GM18519 (cell line): ENCODE measurements around the gene LUC7L3.

ENCODE experiments used
- ATAC-seq: cut with Tn5 transposase; IDR thresholded peaks from one replicate; pipeline ENCODE4 v1.9.1; 2021; ENCODE audit warnings: mild to moderate bottlenecking, moderate library complexity; ENCODE audit not compliant: unreplicated experiment, low FRiP score

The LUC7L3 gene

DNA sequence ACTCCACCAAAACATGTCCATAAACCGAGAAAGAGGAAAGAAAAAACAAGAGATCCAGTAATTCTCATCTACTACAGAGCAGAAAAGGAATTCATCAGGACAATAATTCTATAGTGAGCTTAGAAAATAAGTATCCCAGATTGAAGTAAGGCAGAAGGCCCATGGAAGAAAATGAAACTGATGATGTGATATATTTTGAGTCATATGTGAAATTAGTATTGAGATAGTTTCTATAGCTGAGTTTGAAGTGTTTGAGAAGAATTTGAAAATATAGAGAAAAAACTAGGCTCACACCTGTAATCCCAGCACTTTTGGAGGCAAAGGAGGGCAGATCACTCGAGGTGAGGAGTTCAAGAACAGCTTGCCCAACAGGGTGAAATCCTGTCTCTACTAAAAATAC is 19.7 kb downstream of the LUC7L3 start:
- ATAC-seq: no peak

DNA sequence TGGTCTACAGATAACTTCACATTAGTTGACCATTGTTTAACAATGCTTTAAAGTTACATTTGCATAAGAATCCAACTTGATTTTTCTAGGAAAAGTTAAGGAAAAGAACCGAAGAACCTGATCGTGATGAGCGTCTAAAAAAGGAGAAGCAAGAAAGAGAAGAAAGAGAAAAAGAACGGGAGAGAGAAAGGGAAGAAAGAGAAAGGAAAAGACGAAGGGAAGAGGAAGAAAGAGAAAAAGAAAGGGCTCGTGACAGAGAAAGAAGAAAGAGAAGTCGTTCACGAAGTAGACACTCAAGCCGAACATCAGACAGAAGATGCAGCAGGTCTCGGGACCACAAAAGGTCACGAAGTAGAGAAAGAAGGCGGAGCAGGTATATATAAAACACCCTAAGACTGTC is 26.2 kb downstream of the LUC7L3 start:
- ATAC-seq: no peak

DNA sequence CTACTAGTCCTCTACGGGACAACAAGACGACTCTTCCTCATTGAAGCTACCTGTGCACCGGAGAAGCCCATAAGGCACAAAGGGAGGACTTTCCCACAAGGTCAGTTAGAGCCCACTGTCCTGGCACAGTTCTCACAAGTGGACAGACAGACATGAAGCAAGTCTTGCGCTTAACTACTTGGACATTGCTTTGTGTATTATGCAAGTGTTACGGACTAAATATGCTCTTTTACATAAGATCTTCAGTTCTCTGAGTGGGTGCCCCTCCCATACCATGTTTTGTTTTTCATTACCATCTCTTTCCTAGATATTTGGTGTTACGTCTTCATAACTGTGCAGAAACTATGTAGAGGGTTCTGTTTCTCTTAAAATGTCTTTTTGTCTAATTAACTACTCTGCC is 29.8 kb downstream of the LUC7L3 start:
- no peak for ATAC-seq

DNA sequence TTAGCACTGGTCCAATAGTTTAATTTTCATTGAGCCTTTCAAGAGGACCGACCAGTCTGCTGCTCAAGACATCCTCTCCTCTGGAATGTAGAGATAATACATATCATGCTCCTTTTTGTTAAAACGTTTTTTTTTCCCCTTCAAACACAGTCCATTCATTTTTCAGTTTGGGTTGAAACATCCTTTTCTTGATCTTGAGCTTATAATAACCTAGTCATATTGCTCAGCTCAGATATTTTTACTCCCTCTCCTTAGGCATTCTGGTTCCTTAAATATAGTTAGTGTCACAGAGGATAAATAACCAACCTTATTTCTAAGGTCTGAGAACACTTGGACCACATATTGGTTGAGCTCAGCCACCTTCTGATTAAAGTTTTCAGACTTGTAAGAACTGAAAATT is 35.1 kb downstream of the LUC7L3 start:
- no peak for ATAC-seq

DNA sequence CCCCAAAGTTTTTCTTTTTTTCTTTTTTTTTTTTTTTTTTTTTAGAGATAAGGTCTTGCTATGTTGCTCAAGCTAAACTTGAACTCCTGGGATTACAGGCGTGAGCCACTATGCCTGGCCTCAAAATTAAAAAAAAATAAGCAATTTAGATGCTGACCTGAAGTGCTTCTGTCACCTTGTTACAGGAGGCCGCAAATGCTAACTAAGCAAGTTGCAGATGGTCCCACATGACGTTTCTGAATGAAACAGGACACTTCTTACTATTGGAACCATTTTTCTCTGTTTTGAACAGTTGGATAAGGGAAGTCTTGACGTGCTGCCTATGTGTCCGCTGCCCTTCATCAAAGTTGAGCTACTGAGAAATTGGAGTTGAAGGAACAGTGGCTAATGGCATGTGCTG is 39.1 kb downstream of the LUC7L3 start:
- no peak for ATAC-seq

DNA sequence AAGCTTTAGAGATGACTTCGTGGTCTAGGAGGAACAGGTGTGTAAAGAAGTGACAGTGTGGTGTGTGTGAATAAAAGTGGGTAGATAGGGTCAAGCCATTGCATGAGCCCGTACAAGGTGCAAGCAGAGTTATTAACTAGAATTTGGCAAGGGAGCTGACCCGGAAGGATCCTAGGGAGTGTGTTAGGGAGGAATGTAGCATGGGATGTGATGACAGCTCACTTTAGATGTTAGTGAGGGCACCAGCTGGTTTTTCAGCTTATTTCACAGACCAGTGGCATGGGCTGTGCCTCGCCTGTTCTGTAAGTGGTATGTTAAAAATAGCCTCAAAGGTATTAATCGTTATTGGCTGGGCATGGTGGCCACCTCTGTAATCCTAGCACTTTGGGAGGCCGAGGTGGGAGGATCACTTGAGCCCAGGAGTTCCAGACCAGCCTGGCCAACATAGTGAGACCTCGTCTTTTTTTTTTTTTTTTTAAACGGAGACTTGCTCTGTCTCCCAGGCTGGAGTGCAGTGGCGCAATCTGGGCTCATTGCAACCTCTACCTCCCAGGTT is 39.7 kb downstream of the LUC7L3 start:
- no peak for ATAC-seq

DNA sequence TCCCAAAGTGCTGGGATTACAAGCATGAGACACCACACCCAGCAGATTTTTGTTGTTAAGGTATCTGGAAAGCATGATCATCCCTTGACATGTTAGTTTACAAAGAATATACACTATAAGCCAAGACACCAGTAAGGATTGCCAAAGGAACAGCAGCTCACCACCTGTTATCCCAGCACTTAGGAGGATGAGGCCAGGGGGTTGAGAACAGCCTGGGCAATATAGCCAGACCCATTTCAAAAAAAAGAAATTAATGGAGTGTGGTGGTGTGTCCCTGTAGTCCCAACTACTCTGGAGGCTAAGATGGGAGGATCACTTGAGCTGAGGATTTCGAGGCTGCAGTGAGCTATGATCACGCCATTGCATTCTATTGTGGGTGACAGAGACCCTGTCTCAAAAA is 42.8 kb downstream of the LUC7L3 start:
- no peak for ATAC-seq

DNA sequence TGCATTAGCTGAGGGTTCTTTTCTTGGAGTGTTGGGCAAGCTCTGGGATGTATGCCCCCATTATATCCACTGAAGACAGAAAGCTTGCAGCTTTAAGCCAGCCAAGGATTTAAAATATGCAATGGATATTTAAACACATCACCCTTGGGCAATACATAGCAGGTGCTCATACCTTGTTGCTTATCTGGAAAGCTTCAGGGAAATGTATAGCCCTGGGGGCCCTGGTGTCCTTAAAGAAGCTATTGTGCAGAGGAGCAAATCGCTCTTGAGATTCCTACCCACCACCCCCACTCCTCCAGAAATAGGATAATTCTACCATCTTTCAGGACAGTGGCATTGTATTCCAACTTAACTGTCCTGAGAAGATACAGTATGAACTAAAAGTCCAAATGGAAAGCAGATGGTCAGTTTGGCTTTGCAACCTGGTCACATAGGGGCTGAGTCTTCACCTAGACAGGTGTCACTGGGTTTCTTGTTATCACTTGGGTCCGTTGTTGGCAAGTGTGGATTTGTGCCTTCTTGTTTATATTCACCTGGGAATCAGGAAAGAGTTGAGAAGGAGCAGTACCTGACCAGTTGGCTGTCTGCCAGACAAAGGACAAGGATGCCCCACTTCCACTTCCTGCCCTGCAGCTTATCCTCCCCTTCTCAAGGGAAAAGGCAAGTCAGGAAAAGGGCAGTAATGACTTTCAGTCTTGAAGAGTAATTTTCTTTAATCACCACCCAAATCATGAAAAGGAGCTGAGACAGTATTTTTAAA is 44.5 kb downstream of the LUC7L3 start:
- no peak for ATAC-seq

DNA sequence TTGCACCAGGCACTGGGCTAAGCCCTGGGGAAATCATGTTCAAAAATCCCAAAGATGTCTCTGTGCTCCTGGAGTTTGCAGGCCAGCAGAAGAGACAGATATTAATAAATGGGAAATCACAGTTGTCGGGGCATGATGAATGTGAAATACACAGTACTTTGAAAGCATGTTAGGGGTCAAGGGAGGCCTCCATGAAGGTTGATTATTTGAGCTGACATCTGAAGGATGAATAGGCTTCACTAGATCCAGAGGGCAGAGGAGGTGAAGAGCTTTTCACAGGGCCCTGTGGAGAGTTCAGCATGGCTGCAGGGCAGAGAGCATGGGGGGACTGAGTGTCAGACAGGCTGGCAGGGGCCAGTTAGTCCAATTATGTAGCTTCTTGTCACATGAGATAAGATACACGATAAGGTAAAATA is 45.3 kb downstream of the LUC7L3 start:
- ATAC-seq: no peak

DNA sequence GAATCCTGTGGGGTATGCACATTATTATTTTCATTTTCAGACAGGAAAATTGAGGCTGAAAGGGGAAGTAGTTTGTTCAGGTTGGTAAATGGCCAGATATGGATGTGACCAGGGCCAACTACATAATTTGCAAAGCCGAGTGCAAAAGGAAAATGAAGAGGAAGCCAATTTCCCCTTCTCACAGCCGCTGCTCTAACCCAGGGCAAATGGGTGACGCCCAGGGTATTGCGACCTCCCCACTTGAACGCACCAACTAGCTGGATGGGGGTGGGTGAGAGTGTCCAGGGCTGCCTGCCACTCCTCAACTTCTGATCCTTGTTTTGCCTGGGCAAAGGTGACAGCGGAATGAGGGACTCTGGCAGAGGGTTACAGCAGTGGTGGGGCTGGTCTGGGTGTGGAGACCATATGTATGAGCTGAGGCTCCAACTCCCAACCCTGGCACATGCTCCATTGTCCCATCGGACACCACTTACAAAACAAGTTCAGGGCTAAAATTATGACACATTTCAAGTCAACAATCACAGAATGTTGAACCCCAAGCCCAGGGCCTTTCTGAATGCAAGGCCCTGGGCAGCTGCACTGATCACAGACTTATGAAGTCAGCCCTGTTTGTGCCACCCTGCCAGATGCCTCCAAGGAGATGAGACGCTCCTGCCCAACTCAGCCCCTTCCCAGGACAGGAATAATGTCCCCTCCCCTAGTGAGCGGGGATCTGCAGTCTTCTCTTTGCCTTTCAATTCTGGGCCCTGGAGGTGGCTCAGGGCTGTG is 46.2 kb downstream of the LUC7L3 start:
- ATAC-seq: no peak

DNA sequence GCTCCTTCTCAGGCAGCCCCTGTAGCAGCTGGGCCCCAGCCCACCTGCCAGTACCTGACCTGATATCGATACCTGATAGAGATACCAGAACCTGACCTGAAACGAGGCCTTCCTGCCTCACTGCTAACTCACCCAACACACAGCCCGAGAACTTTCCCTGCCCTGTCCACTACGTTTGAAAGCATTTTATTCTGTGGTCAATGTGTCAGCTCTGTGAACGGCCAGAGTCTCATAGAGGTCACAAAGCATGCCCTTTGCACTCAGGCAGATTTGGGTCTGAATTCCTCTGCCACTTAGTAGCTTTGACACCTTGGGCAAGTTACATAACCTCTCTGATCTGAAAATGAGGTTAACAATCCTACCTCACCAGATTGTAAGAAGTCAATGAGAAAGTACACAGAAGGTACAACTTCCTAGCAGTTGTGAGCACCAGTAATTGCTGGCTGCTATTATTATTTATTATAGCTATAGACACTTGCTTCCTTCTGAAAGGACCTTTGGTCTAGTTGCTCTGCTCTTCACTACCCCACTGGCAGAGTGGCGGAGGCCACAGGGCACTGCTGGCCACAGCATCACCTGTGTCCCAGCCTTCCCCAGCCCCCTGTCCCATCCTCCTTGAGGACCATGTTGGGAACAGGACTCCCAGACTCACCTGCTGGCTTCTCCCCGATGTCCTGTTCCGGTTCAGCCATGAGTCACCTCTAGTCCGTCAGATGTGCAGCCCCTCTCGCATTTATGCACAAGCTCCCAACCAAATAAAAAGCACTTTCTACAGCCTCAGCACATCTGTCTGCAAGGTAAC is 47.0 kb downstream of the LUC7L3 start:
- ATAC-seq: no peak

DNA sequence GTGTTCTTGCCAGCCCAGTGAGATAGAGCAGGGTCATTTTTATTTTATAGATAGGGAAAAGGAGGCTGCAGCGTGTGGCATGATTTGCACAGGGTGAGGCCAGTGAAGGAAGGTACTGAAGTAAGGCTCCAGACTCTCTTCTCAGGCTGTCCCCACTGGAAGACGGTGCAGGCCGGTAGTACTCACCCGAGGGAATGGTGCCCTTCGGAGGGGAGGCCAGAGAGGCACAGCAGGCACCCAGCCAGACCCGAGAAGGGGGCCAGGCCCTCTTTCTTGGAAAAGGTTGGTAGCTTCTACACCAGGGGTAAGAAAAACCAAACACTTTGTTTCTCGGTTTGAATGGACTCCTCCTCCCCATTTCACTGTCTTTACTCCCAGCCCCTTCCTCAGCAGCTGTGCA is 47.6 kb downstream of the LUC7L3 start:
- ATAC-seq: no peak

DNA sequence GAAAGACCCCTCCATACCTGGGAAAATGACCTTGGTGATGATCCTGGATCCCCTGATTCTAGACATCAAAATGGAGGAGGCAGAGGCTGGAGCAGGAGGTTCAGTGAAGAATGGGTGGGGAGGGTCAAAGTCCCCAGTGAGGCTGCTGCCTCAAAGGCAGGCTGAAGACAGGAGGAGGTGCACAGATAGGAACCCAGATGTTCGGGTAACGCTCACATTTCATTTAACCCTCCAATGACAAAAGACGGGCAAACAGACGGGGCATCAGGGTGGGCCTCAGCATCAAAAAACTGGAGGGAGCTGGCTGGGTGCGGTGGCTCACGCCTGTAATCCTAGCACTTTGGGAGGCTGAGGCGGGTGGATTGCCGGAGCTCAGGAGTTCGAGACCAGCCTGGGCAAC is 48.0 kb downstream of the LUC7L3 start, which contains the start of gene ANKRD40CL:
Gene ANKRD40CL (minus strand): TSS at position 73 of the 400 bp plus-strand sequence. CDS start 605 bp downstream, outside the sequence.
- ATAC-seq: no peak

DNA sequence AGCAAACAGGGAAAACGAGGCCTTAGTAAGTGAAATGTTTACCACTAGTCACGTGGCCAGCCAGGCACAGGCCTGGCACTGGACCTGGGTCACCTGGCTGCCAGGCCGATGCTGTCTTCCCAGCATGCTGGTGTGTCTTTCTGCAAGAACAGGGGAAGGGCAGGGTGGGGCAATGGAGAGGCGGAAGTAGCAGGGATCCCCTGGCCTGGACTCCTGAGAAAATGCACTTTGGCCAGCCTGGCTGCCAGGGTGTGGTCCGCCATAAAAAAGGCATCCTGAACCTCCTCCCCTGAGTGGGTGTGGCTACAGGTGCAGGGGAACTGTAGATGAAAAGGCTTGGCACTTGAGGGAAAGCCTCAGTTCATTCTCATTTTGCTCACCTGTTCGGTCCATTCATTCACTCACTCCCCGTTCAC is 49.0 kb downstream of the LUC7L3 start:
- ATAC-seq: no peak

DNA sequence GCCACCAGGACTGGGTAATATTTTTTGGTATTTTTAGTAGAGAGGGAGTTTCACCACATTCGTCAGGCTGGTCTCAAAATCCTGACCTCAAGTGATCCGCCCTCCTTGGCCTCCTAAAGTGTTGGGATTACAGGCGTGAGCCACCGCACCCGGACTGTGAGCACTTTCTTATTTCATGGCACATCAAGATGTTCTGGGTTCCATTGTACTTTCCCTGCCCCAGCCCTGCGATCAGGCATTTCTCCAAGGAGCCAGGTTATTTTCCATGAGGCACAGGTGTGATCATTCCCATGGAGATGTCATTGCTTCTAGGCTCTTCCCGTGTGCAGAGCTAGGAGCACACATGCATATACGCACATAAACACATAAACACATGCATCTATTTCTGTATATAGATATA is 50.5 kb downstream of the LUC7L3 start:
- ATAC-seq: no peak

DNA sequence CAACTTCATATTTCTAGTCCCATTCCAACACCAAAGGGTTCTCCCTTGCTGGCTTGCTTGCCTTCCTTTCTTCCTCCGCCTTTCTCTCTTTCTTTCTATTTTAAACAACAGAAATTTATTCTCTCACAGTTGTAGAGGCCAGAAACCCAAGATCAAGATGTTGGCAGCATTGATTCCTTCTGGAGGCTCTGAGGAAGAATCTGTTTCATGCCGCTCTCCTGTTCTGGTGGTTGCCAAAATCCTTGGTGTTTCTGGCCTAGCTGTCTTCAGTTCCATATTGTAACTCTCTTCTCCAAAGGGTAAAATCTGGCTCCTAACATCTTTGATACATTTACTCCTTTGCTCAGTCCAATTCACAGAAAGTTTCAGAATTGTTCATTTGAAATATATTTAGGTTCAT is 50.9 kb downstream of the LUC7L3 start:
- no peak for ATAC-seq

DNA sequence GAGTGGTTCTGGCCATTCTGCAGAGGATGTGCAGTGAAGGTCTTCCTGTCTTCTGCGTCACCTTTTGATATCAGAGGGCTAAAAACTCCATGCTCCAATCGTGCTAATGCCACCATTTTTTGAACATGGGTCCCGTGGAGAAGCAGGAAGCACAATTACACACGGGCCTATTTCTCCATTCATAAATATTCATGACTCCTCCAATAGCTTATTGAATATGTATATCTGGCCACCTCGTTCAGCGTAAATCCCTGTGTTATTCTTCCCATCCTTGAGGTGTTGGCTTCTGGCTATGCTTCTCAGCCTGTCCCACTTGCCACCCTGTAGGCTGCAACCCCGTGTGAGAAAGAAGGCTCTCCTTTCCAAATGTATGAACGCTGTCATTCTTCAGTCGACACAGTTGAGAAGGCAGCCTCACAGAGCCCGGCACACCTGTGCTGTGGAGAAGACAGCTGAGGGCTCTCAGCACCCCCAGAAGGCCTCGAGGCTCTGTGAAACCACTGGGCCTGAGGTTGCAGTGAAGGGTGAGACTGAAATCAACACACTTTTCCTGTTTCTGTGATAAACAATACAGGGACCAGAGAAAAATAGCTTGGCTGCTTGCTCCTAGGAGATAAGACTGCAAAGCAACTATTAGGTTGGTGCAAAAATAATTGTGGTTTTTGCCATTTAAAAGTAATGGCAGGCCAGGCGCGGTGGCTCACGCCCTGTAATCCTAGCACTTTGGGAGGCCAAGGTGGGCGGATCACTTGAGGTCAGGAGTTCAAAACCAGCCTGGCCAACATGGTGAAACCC is 52.8 kb downstream of the LUC7L3 start:
- ATAC-seq: no peak

DNA sequence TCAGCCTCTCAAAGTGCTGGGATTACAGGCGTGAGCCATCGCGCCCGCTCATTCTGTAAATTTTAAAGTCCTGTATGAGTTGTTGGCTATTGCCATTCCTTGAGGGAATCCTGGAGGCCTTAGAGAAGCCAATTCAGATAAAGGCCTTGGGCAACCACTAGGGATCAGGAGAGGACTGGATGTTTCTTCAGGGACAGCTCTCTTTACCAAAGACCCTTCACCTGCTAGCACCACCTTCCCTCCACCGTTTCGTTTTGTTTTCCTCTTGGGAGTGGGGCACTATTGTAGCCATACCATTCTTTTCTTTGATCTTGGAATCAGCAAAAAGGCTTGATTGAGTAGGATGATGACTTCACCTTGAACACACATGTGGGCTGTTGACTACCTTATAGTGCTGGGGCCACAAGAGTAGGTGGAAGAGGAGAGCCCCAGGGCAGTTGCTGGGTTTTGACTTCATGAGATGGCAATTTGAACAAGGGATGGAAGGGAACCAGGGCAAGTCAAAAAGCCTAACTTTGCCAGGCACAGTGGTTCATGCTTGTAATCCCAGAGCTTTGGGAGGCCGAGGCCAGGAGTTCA is 54.9 kb downstream of the LUC7L3 start:
- ATAC-seq: no peak

DNA sequence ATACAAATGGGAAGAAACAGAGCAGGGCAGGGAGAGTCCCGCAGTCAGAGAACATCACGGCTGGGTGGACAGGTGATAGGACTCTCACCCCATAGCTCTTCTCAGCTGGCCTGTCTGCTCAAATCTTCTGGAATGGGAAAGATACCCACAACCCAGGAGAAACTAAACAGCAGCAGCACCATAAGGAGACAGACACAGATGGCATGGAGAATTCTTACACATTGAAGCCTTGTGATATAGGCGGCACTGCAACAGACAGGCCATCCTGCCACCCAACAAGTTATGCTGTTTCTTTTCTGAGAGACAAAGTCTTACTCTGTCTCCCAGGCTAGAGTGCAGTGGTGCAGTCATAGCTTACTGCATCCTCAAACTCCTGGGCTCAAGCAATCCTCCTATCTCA is 56.5 kb downstream of the LUC7L3 start:
- ATAC-seq: no peak

DNA sequence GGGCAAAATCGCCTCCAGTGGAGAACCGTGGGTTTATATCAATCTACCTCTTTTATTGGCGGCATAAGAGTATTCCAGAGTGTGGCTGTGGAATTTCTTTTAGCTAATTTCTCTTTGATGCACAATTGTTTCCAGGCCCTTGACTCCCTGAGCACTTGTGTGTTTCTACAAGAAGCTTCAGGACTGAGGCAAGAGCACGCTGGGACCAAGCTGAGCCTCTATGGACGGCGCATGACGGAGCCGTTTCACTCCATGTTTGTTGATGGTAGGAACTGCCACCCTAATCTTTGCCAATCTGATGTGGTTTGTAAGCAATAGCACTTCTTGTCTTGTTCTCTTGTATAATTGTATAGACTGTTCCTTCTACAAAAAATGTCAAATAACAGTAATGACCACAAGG is 59.1 kb downstream of the LUC7L3 start:
- ATAC-seq: no peak
